CD4-positive, alpha-beta T cell treated with Interleukin-21 for 1 hour (primary cell): ENCODE measurements around the gene CLDN5.
"Not testable (repeated sequence)": the region's sequence is repeated elsewhere in the genome, so short reads cannot be mapped to it uniquely, and the experiment has no call there.

Experiments used
- DNase-seq: peaks from one replicate; pipeline ENCODE4 v3.0.0-alpha.2; 2020

CLDN5 gene

DNA sequence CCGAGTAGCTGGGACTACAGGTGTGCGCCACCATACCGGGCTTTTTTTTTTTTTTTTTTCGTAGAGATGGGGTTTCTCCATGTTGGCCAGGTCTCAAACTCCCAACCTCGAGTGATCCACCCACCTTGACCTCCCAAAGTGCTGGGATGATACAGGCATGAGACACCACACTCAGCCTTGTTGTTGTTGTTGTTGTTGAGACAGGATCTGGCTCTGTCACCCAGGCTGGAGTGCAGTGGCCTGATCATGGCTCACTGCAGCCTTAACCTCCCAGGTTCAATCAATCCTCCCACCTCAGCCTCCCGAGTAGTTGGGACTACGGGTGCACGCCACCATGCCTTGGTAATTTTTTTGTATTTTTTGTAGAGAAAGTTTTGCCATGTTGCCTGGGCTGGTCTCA, 23.4 kb upstream of the CLDN5 start:
- no peak for DNase-seq

DNA sequence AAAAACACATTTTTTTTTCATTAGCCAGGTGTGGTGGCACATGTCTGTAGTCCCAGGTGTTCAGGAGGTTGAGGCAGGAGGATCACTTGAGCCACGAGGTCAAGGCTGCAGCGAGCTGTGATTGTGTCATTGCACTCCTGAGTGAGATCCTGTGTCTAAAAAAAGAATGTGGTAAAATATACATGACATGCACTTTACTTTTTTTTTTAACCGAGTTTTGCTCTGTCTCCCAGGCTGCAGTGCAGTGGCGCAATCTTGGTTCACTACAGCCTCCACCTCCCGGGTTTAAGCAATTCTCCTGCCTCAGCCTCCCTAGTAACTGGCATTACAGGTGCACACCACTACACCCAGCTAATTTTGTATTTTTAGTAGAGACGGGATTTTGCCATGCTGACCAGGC, 22.5 kb upstream of the CLDN5 start:
- DNase-seq, result no peak

DNA sequence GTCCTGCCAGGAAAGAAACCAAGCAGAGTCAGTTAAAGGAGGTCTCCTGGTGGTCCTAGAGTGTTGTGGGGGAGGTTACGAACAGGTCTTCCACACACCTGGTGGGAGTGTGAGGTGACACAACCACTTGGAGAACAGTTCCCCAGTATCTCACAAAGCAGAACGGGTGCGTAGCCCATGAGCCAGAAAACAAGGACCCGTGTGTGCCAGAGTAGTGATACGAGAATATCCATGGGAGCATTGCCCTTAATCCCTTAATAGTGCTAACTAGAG, 21.7 kb upstream of the CLDN5 start:
- no peak for DNase-seq

DNA sequence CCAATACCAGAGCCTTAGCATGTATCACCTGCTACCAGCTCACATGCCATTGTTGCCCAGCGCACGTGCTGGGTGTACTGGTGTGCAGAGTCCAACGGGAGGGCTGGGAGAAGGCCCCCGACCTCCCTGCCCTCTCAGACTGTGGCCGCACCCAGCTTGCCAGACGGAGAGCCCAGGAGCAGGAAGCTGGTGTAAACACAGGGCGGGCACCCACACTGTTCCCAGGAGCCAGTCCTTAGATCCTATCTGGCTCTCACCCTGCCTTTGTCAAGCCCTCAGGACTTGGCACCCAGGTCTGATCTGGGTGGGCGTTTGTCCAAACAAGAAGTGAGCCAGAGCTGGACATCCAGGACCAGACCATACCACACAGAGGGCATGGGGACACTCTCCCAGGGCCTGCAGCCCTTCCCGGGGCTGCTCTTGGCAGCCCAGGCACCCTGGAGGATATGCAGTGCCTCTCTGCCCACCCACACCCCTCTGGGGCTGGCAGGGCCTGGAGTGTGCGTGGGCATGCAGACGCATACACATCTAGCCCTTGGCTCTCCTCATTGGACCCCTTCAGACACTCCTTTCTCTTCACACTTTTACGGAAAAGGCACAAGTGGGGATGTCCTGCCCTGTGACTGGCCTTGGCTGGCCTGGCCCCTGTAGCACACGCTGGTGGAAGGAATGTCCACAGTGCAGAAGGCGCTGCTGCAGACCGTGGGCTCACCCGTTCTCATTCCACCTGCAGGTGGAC, 19.9 kb upstream of the CLDN5 start:
- DNase-seq, result no peak

DNA sequence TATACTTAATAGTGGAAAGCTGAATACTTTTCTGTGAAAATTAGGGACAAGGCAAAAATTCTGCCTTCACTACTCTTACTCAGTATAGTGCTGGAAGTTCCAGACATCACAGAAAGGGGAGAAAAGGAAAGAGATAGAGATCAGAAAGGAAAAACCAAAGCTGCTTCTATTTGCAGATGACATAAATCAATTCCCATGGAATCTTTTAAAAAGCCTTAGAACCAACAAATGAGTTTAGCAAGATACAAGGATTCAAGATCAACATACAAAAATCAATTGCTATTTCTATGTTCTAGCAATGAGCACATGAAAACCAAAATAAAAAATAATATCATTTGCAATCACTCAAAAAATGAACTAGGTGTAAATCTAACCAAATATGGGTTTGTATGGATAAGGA, 16.2 kb upstream of the CLDN5 start:
- DNase-seq, result no peak

DNA sequence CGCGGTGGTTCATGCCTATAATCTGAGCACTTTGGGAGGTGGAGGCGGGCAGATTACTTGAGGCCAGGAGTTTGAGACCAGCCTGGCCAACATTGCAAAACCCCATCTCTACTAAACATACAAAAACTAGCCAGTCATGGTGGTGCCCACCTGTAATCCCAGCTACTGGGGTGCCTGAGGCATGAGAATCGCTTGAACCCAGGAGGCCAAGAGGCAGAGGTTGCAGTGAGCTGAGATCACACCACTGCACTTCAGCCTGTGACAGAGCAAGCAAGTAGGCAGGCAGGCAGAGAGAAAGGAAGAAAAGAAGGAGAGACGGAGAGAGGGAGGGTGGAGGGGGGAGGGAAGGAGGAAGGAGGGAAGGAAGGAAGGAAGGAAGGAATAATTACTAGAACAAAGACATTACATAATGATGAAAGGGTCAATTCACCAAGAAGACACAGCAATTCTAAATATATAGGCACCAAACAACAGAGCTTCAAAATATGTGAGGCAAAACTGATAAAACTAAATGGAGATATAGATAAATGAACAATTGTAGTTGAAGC, 13.8 kb upstream of the CLDN5 start:
- no peak for DNase-seq

DNA sequence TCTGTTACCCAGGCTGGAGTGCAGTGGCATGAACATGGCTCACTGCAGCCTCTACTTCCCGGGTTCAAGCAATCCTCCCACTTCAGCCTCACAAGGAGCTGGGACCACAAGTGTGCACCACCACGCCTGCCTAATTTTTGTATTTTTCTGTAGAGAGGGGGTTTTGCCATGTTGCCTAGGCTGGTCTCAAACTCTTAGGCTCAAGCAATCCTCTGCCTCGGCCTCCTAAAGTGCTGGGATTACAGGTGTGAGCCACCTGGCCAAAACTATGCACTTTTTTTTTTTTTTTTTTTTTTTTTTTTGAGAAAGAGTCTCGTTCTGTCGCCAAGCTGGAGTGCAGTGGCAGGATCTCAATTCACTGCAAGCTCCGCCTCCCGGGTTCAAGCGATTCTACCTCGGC, 12.4 kb upstream of the CLDN5 start:
- DNase-seq, result no peak

DNA sequence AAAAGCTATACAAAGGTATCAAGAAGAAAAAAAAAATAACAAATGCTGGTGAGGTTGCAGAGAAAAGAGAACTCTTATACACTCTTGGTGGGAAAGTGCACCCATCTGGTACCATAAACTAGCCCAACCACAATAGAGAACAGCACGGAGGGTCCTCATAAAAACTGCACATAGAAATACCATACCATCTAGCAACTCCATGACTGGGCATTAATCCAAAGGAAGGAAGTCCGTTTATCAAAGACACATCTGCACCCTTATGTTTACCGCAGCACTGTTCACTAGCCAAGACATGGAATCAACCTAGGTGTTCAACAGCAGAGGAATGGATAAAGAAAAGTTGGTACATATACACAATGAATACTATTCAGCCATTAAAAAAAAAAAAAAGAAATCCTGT, 10.8 kb upstream of the CLDN5 start:
- no peak for DNase-seq

DNA sequence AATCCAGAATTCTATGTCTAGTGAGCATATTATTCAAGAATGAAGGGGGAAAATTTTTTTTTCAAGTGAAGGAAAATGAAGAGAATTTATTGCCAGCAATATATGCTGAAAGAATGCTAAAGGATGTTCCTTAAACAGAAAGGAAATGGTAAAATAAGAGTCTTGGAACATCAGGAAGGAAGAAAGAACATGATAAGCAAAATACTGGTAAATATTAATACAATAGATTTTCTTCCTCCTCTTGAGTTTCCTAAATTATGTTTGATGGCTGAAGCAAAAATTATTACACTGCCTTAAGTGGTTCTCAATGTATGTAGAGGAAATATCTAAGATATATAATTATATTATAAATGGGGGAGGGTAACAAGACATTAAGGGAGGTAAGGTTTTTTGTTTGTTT, 9.6 kb upstream of the CLDN5 start:
- DNase-seq, result no peak

DNA sequence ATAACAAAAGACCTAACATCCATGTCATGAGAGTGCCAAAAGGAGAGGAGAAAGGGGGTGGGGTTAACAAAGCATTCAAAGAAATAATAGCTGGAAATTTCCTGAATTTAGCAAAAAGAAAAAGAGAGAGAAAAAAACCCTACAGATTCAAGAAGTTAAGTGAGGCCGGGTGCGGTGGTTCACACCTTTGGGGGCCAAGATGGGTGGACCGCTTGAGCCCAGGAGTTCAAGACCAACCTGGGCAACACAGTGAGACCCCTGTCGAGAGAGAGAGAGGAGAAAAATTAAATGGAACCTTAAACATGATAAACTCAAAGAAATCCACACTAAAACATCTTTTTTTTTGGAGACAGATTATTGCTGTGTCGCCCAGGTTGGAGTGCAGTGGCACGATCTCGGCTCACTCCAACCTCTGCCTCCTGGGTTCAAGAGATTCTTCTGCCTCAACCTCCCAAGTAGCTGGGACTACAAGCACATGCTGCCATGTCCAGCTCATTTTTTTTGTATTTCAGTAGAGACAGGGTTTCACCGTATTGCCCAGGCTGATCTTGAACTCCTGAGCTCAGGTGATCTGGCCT, 8.9 kb upstream of the CLDN5 start:
- DNase-seq, result no peak

DNA sequence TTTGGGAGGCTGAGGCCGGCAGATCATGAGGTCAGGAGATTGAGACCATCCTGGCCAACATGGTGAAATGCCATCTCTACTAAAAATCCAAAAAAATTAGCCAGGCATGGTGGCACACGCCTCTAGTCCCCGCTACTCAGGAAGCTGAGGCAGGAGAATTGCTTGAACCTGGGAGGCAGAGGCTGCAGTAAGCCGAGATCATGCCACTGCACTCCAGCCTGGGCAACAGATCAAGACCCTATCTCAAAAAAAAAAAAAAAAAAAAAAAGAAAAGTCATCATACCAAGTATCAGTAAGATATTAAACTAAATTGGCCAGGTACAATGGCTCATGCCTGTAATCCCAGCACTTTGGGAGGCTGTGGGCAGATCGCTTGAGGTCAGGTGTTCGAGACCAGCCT, 7.1 kb upstream of the CLDN5 start:
- not testable (repeated sequence) for DNase-seq

DNA sequence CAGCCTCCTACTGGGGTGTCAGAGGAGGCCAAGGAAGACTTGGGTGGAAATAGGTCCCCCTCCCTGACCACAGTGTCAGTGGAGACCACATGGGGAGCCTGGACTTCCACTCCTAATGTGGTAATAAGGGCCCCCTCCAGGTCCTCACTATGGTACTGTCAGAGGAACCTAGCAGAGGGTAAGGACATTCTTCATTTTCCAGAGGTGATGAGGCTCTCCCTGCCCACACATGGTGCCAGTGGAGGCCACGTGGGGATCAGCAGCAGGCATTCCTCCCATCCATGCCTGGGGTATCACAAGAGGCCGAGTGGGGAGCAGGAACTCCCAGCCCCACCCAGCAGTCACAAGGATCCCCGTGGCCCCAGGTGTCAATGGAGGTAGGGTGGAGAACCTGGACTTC, 6.5 kb upstream of the CLDN5 start:
- no peak for DNase-seq

DNA sequence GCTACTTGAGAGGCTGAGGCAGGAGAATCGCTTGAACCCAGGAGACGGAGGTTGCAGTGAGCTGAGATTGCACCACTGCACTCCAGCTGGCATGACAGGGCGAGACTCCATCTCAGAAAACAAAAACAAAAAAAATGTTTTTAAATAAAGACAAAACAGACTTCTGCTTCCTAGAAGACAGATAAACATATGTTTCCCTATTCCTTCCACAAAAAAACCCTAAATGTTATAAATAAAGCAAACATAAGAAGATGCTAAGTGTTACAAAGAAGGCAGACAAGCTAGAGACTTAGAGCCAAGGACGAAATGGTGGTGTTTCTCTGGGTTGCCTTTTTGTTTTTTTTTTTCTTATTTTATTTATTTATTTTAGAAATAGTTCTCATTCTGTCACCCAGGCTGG, 5.6 kb upstream of the CLDN5 start:
- no peak for DNase-seq

DNA sequence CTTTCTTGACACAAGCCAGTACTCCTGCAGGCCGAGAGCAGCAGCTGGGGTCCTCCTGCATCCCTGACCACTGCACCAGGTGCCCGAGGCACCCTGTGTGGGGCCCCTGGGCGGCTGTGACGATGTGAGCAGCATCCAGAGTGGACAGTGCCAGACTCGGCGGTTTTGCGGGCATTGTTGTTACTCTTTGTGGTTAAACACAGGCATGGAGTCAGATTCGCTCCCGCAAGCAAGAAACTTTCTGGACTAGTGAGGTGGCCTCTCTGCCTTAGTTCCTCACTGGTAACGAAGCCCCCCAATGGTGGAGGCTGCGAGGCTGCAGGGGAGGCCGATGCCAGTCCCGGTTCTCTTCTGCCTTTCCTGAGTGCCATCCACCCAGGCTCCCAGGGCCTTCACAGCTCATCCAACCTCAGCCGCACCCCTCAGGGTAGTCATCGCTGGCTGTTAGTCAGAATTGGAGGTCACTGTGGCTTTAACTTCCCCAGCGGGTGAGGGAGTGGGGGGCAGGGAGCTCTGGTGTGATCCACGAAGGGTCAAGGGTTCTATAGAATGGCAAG, 3.7 kb upstream of the CLDN5 start:
- DNase-seq, result no peak

DNA sequence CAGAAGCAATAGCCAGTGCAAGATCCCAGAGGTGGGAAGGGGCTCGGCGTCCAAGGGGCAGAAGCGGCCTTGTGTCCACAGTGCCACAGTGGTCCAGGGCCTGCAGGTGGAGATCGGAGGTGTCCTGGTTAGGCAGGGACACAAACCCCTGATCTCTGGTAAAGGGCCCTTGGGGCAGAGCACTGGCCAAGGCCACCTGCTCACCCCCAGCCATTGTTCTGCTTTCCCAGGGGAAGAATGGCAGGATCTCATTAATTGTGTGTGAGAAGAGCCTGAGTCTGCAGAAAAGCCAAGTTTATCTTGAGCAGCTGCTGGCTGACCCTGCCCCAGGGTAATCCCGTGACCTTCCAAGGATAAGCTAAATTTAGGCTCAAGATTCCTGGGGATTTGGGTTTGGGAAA, 3.1 kb upstream of the CLDN5 start:
- no peak for DNase-seq

DNA sequence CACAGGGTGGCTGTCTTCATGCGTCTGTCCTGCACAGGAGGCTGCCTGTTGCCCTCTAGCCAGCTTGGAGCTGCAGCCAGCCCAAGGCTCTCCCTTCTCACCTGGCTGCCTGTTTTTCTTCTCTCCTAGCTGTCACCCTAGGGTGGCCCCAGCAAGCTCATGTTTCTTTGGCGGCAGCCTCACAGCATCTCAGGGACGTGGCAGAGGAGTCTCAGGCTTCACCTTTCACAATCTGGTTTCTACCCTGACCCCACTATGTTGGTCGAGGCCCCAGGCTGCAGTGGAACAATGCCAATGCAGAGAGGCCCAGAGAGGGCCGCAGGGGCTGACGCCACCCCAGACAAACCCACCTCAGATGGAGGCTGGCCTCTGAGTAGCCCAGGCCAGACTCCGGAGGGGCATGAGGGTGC, 2.5 kb upstream of the CLDN5 start:
- DNase-seq, result no peak

DNA sequence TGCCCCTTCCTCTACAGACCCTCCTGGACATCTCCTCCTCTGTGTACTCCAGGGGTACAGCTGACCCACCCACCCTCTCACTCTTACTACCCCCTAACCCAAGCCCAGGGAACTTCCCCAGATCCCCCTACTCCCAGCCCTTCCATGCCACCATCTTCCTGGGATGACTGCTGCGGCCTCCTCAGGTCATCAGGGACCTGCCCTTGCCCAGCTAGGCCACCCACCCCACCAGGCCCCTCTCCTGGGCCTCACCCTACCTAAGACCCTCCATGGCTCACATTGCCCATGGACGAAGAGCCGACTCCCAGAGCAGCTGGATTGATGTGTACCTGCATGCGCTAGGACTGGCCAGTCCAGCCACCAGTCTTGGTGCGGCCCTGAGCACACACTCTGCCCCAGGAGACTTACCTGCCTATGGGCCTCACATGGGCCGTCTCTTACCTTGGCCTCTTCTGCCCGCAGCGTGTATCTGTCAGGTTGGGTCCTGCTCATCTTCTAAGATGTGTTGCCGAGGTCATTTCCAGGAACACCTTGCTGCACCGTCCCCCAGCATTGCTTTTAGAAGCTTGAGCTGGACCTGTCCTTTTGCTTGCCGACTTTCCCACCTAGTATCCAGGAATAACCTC, 2.0 kb upstream of the CLDN5 start:
- DNase-seq, result no peak

DNA sequence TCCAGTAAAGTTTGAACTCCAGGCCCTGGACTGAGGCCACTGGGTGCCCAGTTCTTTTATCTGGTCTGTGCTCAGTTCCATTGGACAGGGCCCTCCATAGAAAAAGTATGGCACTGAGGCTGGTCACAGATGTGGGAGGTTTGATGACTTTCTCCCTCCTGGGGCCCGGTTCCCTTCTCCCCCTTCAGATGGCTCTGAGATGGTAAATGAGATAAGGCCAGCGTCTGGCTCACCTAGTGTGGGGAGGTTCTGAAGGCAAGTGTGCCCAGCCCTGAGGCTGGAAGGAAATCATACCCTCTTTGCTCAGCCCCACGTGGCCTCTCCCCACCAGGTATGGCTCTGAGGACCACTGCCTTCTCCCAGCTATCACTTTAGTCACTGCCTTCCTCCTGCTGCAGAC, 1.5 kb upstream of the CLDN5 start:
- no peak for DNase-seq

DNA sequence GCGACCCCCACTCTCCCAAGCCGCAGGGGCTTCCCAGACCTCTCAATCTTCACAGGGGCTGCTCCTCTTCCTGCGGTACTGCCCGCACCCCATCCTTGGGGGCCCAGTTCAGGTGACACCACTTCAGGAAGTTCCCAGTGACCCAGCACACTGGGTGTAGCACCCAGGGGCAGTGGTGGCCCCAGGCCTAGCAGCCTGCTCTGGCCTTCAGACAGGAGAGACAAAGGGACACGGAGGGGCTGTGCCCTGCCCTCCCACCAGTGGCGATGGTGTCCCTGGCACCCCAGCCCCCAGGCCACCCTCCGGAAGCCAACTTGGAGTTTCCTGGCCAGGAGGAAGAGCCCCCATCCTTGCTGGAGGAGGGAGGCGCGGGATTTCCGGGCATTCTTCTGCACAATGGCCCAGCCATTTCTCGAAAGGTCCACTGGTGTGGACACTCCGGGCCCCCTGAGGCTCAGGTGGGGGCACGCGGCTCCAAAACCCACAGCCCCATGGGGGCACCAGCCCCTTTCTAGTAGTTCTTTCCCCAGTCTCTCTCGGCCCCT, 978 bp upstream of the CLDN5 start:
- no peak for DNase-seq

DNA sequence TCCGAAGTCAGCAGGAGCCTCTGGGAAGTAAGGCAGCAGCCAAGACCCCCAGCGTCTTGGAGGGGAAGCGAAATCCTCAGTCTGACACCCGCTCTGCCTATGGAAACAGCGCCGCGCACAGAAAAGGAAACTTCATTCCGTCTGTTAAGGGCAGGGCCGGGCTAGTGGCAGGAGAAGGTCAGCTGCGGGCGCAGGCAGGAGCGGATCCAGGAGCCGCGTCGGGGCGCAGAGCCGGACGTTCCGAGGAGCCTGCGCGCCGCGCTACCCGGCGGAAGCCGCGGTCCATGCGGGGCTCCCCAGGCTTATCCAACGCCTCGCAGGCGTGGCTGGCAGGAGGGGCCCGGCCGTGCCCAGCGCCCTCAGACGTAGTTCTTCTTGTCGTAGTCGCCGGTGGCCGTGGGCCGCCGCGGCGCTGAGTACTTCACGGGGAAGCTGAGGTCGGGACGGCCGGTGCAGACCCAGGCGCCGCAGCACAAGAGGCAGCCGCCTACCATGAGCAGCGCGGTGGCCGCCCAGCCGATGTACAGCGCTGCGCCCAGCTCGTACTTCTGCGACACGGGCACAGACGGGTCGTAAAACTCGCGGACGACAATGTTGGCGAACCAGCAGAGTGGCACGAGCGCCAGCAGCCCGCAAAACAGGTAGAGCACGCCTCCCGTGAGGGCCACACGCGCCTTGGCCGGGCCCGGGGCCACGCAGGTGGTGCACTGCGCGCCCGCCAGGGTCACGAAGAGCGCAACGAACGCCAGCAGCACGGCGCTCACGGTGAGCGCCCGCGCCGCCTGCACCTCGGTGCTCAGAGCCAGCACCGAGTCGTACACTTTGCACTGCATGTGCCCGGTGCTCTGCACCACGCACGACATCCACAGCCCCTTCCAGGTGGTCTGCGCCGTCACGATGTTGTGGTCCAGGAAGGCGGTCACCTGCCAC, 705 bp downstream of the CLDN5 start:
- no peak for DNase-seq

DNA sequence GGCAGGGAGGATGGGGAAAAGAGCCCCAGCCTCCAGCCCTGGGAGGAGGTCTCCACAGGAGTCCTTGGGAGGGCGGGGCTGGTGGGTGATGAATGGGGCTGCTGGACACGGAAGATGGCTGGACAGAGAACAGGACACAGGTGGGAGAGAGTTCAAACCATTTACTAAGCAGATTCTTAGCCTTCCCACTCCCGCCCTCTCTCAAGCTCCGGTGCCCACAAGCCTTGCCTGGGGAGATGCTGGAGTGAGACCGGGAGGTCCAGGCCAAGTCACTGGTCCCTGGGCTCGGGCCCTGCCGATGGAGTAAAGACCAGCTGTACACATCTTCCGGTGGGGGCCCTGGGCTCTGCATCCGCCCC, 1.4 kb downstream of the CLDN5 start:
- no peak for DNase-seq

DNA sequence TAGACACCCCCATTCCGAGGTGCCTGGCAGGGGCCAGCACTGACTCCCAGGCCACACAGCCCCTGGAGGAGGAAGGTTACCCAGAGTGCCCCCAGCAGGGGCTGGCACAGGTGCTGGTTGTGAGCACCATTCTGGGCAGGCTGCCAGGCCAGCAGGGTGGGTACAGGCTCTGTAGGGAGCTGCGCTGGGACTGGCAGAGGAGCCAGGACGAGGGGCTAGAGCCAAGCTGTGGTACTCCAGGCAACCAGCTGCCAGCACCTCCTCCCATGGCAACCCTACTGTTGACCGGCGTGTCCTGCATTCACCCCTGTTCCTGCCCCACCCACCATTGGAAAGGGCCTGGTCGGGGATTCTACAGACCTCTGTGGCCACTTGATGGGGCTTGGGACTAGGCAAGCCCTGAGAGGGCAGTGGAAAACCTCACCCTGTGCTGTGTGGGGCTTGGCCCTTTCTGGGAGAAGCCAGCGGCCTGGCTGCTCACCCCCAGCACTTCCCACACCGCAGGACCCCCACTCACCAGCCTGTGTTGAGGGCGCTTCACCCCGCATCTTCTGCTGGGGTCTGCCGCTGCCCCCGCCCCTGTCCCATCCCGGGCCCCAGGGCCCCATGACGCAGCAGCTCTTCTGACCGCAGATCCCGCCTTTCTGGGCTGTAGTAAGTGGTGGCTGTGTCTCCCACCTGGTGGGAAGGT, 1.9 kb downstream of the CLDN5 start:
- DNase-seq, result no peak
